Measurements from ENCODE around the gene KCNMB2.

The KCNMB2 gene

DNA sequence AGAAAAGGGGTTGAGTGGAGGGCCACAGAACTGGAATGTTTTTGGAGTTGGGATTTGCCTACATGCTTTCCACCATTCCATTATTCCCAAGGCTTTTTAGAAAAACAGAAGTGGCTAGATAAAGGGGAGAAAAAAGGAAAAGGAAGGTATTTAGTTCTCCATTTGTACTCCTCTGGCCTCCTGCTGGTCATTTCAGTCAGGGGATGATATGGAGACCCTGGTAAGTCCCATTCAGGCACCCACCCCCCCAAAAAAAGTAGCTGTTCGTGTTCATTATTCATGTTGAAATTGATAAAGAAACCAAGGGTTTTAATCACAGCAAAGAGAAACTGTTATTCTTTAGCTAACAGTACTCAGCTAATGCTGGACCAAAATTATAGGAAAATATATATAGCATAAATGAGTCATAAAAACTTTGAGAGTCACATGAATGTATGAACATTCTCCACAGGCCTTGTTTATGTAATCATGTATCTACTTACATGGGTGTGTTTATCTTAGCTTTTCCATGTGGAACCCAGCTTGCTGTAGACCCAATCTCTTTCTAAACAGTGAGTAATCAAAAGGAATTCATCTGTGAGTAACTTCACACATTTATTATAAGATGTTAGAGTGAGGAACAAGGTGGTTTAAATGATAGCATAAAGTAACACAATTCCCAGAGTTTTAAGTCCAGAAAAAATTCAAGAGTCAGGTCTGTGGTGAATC, 167.2 kb downstream of the KCNMB2 start:
- Histone ChIP-seq H3K4me3 (replicated peaks; ENCODE audit: insufficient read depth, low read length) (no peak overlapping the region), H3K27me3 (ENCODE audit: insufficient read depth, poor library complexity, severe bottlenecking) (no peaks in the 10 kb centered on the region), H3K27ac (replicated peaks) (no peak overlapping the region)
- TF ChIP-seq SPI1 (IDR thresholded peaks at IDR 0.05; ENCODE audit: borderline replicate concordance, low read depth), result no peak
- no peak for TF ChIP-seq CTCF (IDR thresholded peaks at IDR 0.05; ENCODE audit: insufficient read depth, low read length)
- no peak for DNase-seq (ENCODE audit: low read depth in 1 of 2, low spot score in 1 of 2)

- Histone ChIP-seq H3K4me3 (replicated peaks; ENCODE audit: insufficient read depth, low read length) (no peak overlapping the region), H3K27me3 (ENCODE audit: insufficient read depth, poor library complexity, severe bottlenecking) (no peaks in the 10 kb centered on the region), H3K27ac (replicated peaks) (no peak overlapping the region)
- TF ChIP-seq GABPA (IDR thresholded peaks at IDR 0.05; ENCODE audit: low read depth) (no peak), SPI1 (IDR thresholded peaks at IDR 0.05; ENCODE audit: borderline replicate concordance, low read depth) (no peak), CTCF (IDR thresholded peaks at IDR 0.05; ENCODE audit: insufficient read depth, low read length) (no peak), POLR2AphosphoS5 (IDR thresholded peaks at IDR 0.05; ENCODE audit: low read depth) (no peak)
- TF ChIP-seq, protein P1, sequence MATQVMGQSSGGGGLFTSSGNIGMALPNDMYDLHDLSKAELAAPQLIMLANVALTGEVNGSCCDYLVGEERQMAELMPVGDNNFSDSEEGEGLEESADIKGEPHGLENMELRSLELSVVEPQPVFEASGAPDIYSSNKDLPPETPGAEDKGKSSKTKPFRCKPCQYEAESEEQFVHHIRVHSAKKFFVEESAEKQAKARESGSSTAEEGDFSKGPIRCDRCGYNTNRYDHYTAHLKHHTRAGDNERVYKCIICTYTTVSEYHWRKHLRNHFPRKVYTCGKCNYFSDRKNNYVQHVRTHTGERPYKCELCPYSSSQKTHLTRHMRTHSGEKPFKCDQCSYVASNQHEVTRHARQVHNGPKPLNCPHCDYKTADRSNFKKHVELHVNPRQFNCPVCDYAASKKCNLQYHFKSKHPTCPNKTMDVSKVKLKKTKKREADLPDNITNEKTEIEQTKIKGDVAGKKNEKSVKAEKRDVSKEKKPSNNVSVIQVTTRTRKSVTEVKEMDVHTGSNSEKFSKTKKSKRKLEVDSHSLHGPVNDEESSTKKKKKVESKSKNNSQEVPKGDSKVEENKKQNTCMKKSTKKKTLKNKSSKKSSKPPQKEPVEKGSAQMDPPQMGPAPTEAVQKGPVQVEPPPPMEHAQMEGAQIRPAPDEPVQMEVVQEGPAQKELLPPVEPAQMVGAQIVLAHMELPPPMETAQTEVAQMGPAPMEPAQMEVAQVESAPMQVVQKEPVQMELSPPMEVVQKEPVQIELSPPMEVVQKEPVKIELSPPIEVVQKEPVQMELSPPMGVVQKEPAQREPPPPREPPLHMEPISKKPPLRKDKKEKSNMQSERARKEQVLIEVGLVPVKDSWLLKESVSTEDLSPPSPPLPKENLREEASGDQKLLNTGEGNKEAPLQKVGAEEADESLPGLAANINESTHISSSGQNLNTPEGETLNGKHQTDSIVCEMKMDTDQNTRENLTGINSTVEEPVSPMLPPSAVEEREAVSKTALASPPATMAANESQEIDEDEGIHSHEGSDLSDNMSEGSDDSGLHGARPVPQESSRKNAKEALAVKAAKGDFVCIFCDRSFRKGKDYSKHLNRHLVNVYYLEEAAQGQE (IDR thresholded peaks at IDR 0.05; ENCODE audit: insufficient replicate concordance, low read depth), result no peak
- no peak for DNase-seq (ENCODE audit: low read depth in 1 of 2, low spot score in 1 of 2)
Measured at GRCh38 chr3:178705925-178706324, 169.7 kb downstream of the KCNMB2 start.

- TF ChIP-seq SPI1 (IDR thresholded peaks at IDR 0.05; ENCODE audit: borderline replicate concordance, low read depth), result peak; percentile 64
- no peak for TF ChIP-seq GABPA (IDR thresholded peaks at IDR 0.05; ENCODE audit: low read depth)
- Histone ChIP-seq H3K4me3 (replicated peaks; ENCODE audit: insufficient read depth, low read length) (no peak overlapping the region), H3K27me3 (ENCODE audit: insufficient read depth, poor library complexity, severe bottlenecking) (no peaks in the 10 kb centered on the region), H3K27ac (replicated peaks) (no peak overlapping the region)
- DNase-seq (ENCODE audit: low read depth in 1 of 2, low spot score in 1 of 2), result no peak
Measured at GRCh38 chr3:178706411-178706810, 170.2 kb downstream of the KCNMB2 start.

DNA sequence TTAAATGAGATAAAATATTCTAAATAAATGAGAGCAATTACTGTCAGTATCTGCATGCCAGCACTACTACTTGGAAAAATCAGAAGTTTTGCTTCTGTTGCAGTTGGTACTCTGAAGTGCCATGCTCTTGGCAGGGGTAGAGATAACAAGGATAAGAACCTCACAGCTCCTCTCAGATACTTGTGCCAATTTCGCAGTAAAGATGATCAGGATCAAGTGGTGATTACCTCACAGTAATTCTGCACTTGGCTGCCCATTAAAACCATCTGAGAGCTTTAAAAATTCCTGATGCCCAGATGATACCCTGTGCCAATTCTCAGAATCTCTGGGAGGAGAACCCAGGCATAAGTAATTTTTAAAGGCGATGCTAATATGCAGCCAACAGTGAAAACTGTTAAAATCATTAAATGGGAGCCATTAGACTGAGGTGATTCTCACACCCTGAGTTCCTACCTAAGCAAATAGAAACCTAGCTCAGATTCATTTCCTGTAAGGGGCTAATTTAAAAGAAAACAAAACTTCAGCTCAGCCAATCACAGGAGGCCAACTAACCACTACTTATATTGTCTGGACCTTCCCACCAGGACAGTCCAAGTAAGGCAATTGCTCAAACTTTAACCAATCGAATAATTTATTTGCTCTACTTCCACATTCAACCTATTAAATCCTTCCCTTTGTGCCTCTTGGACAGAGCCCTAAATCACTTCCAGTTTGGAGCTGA, 171.2 kb downstream of the KCNMB2 start:
- no peak for TF ChIP-seq SPI1 (IDR thresholded peaks at IDR 0.05; ENCODE audit: borderline replicate concordance, low read depth)
- no peak for TF ChIP-seq GABPA (IDR thresholded peaks at IDR 0.05; ENCODE audit: low read depth)
- TF ChIP-seq, protein P1 (IDR thresholded peaks at IDR 0.05; ENCODE audit: insufficient replicate concordance, low read depth), result no peak
- DNase-seq (ENCODE audit: low read depth in 1 of 2, low spot score in 1 of 2), result no peak

More for the DNA sequence above, 171.2 kb downstream of the KCNMB2 start:
- Histone ChIP-seq H3K27ac (replicated peaks) (no peak overlapping the region), H3K27me3 (ENCODE audit: insufficient read depth, poor library complexity, severe bottlenecking) (no peaks in the 10 kb centered on the region), H3K4me3 (replicated peaks; ENCODE audit: insufficient read depth, low read length) (no peak overlapping the region)

All from HL-60 (cell line).